ENCODE data around the gene LAMC3.

LAMC3 gene

DNA sequence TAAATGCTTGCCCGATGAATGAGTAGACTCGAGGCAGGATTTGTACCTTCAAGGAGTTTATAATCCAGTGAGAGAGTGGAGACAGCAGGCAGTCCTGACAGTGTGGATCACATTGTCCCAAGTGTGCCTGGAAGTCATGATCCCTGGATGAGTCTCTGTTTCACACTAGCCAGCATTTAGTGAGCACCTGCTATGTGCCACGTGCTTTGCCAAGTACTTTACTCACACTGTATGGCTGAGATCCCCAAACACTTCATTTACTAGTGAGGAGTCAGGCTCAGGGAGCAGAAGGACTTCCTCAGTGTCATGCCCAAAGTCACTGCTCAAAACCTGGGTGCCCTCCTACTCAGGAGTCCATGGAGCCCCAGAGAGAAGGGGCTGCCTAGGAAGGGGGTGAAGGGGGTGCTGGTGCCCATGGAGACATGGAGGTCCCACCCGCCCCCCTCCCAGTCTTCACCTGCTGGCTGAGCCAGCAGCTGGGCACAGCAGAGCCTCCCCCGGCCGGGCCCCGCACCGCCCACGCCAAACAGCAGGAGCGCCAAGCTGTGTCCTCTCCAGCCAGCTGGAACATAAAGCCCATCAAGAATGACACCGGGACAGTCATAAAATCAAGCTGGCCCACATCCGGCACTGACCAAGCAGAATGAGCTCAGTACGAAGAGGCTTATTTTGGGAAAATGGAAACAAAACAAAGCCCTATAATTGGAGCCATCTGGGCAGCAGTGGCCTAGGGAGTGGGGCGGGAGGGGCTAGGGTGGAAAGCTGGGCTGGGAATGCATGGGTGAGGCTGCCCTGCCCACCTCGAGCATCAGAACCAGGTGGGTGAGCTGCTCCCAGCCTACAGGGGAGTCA is 10.6 kb downstream of the LAMC3 start:
- no peak for DNase-seq (ENCODE audit: low spot score)
- TF ChIP-seq, protein P1, sequence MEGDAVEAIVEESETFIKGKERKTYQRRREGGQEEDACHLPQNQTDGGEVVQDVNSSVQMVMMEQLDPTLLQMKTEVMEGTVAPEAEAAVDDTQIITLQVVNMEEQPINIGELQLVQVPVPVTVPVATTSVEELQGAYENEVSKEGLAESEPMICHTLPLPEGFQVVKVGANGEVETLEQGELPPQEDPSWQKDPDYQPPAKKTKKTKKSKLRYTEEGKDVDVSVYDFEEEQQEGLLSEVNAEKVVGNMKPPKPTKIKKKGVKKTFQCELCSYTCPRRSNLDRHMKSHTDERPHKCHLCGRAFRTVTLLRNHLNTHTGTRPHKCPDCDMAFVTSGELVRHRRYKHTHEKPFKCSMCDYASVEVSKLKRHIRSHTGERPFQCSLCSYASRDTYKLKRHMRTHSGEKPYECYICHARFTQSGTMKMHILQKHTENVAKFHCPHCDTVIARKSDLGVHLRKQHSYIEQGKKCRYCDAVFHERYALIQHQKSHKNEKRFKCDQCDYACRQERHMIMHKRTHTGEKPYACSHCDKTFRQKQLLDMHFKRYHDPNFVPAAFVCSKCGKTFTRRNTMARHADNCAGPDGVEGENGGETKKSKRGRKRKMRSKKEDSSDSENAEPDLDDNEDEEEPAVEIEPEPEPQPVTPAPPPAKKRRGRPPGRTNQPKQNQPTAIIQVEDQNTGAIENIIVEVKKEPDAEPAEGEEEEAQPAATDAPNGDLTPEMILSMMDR (IDR thresholded peaks at IDR 0.05; ENCODE audit: borderline replicate concordance, control extremely low read depth, extremely low read depth, insufficient read depth, missing control alignments), result no peak
- in situ Hi-C loops (cut with MboI; ENCODE audit: low sequenced_read_pairs, unreplicated experiment), result no loop called here

DNA sequence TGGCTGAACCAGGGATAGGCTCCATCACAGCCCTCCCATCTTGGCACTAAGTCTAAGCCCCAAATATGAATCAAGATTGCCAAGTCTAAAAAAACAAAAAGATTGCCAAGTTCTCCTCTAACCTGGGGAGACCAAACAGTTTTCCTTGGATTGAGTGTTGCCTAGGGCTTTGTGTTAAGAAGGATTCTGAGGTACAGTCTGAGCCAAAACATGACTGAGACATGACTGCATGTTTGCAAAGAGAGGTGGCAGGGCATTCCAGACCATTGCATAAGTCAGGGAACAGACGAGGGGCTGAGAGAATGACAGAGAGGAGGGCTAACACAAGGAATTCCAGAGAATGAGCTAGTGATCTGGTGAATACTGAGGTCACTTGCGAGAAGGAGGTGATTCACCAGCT is 11.4 kb downstream of the LAMC3 start:
- no peak for DNase-seq (ENCODE audit: low spot score)
- in situ Hi-C loops (cut with MboI; ENCODE audit: low sequenced_read_pairs, unreplicated experiment), result no loop called here
- TF ChIP-seq, protein P1 (IDR thresholded peaks at IDR 0.05; ENCODE audit: borderline replicate concordance, control extremely low read depth, extremely low read depth, insufficient read depth, missing control alignments), result no peak

DNA sequence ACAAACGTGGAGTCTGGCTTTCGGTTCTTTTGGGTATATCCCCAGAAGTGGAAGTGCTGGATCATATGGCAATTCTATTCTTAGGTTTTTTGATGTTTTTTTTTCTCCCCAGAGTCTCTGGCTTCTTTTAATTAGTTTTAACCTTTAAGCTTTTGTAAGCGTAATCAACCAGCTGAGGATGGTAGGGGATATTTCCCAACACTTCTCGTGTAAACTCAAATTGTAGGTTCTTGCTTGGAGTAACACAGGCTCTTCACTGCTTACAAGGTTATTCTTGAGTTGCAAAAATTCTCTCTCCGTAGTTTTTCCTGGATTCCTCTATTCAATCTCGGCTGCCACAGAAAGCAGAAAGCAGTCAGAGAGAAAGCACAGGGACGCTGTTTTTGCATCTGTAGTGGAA is 11.9 kb downstream of the LAMC3 start:
- no peak for DNase-seq (ENCODE audit: low spot score)
- TF ChIP-seq, protein P1 (IDR thresholded peaks at IDR 0.05; ENCODE audit: borderline replicate concordance, control extremely low read depth, extremely low read depth, insufficient read depth, missing control alignments), result no peak
- in situ Hi-C loops (cut with MboI; ENCODE audit: low sequenced_read_pairs, unreplicated experiment), result no loop called here

GRCh38 chr9:131021785-131022184 is 12.8 kb downstream of the LAMC3 start:
- in situ Hi-C loops (cut with MboI; ENCODE audit: low sequenced_read_pairs, unreplicated experiment), result no loop called here
- DNase-seq (ENCODE audit: low spot score), result no peak
- TF ChIP-seq, protein P1 (IDR thresholded peaks at IDR 0.05; ENCODE audit: borderline replicate concordance, control extremely low read depth, extremely low read depth, insufficient read depth, missing control alignments), result no peak

DNA sequence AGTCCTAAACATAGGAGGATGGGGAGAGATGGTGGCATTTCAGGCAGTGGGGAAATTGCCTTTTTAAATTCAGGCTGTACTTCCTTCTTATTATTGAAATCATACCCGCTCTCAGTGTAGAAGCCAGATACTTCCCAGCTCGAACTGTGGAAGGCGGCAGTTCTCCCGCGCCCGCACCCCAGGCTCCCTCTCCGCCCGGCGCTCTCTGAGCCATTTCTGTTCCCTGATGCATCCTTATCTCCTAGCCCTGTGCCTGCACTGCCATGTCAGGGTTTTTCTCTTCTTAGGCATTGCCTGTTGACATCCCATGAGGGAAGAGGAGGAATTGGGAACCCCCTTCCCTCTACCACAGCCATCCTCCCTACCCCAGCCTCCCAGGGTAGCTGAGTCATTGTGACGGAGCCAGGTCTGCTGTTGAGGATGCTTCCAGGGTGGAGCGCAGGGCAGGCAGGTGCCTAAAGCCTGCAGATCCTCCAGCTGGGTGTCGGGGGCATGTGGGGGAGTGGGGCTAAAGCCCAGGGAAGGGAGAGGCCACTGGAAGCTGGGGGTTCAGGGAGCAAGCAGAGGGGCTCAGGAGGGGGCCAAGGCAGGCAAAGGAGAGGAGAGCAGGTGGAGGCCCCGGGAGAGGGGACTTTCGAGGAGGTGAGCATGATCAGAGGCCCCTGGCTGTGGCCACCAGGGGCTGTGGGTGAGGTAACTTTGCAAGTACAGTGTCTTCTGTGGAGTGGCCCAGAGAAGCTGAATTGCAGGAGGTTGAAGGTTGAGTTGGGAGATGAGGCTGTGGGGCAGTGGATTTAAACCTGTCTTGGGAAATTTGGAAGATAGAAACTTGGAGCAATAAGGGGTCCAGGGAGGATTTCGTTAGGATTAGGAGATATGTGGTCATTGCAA is 16.2 kb downstream of the LAMC3 start:
- TF ChIP-seq, protein P1 (IDR thresholded peaks at IDR 0.05; ENCODE audit: borderline replicate concordance, control extremely low read depth, extremely low read depth, insufficient read depth, missing control alignments), result no peak
- DNase-seq (ENCODE audit: low spot score), result no peak
- in situ Hi-C loops (cut with MboI; ENCODE audit: low sequenced_read_pairs, unreplicated experiment), result no loop called here

GRCh38 chr9:131025953-131026858 is 17.2 kb downstream of the LAMC3 start:
- in situ Hi-C loops (cut with MboI; ENCODE audit: low sequenced_read_pairs, unreplicated experiment), result no loop called here
- TF ChIP-seq, protein P1 (IDR thresholded peaks at IDR 0.05; ENCODE audit: borderline replicate concordance, control extremely low read depth, extremely low read depth, insufficient read depth, missing control alignments), result no peak
- no peak for DNase-seq (ENCODE audit: low spot score)
